DLD1 (cell line): ENCODE measurements around the gene PBX4.

ENCODE experiments used
- in situ Hi-C: cut with HindIII; loops from 2 replicates; pipeline ENCODE4 v1.10.0; 2017; ENCODE audit warnings: low sequenced_read_pairs

The PBX4 gene

DNA sequence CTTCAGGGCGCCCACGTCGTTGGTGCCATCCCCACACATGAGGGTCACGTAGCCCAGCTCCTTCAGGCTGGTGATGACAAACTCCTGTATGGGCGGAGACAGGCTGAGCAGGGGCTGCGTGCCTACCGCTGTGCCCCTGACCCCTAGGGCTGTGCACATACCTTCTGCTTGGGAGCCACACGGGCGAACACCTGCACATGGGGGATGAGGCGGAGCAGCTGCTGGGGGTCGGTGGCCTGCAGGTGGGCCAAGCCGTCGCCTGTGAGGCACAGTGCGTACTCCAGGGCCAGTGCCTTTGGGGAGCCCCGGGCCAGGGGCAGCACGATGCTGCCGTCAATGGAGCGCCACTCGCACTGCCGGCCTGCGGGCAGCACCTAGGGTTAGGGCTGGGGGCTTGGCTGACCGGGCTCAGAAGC lies 31.1 kb upstream of the PBX4 start:
- in situ Hi-C loops, result no loop called here

DNA sequence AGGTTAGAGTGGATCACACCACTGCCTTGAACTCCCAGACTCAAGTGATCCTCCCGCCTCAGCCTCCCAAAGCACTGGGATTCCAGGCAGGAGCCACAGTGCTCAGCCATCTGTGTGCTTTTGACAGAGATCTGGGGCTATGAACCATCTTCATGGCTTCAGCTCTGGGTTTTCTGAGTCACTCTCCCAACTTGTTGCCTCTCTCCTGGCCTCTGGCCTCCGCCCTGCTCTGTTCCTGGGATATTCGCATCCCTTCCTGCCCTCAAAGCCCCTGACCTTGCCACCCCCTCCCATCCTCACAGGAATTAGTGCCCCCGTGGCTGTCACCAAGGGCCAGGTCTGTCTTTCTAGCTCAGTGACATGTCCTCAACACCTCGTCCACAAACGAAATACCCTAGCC lies 30.7 kb upstream of the PBX4 start:
- in situ Hi-C loops, result no loop called here

DNA sequence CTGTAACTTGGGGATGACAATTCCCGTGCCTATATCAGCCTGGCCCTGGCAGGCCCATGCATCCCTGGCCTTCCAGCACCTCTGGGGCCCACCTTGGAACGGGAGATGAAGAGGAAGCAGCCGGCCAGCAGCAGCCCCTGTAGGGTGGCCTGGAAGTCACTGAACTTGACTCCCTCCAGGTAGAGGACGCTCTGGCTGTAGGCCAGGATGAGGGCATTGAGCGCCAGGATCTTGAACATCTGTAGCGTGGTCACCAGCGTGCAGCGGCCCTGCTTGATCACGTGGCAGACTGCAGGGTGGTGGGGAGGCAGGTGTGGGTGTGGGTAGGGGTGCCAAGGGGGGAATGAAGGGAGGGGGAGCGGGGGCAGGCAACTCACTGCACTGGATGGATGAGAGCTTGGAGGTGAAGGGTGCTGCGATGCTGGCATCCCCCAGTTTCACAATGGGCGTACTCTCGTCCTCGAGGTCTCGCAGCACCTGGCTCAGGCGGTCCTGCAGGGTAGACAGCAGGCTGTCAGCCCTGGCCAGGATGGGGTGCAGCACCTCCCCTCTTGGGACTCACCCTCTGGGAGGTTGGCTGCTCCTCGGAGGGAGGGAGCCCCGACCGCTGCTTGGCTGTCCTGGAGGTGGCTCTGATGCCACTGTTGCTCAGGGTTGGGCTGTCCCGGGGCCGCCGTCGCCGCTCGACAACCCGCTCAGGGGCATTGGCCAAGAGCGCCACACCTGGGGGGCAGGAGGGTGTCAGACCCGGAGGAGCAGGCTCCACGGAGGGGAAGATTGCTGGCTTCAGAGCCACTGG lies 28.7 kb upstream of the PBX4 start:
- in situ Hi-C loops, result no loop called here

DNA sequence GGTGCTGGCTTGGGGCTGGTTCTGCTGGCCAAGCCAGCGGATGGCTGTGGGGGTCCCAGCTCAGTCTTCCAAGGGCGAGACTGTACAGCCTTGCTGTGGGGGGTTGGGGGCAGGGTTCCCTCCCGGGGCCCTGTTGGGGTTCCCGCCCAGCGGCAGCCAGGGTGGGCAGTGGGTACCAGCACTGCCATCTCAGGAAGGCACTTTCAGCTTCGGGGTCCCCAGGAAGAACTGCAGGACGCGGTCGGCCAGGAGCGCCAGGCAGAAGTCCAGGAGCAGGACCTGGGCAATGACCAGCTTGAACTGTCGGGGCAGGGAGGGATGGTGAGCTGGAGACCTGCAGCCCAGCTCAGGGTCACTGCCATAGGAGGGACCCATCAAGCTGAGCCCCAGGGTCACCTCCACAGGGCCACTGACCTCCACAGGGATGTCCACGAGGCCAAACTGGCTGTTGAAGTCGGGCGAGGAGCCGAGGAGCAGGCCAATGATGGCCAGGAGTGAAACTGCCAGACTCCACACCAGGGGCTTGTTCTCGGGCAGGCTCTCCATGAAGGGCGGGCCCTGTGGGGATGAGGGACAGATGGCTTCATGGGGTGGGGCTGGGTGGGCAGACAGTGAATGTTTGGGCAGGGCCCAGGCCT lies 26.9 kb upstream of the PBX4 start:
- in situ Hi-C loops, result no loop called here

DNA sequence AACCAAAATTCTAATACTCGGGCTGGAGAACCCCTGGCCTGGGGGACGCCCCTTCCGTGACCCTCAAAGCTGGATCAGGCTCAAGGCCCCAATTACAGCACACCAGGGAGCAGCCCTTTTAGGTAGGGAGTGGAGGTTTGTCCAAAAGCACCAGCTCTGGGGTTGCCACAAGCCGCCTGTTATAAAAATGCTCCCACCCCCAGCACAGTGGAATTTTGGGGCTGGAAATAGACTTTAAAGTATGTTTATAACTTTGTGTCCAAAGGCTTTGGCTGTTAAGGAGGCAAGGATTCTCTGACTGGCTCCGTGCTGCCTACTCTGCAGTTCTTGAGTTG lies 25.5 kb upstream of the PBX4 start:
- in situ Hi-C loops, result no loop called here

DNA sequence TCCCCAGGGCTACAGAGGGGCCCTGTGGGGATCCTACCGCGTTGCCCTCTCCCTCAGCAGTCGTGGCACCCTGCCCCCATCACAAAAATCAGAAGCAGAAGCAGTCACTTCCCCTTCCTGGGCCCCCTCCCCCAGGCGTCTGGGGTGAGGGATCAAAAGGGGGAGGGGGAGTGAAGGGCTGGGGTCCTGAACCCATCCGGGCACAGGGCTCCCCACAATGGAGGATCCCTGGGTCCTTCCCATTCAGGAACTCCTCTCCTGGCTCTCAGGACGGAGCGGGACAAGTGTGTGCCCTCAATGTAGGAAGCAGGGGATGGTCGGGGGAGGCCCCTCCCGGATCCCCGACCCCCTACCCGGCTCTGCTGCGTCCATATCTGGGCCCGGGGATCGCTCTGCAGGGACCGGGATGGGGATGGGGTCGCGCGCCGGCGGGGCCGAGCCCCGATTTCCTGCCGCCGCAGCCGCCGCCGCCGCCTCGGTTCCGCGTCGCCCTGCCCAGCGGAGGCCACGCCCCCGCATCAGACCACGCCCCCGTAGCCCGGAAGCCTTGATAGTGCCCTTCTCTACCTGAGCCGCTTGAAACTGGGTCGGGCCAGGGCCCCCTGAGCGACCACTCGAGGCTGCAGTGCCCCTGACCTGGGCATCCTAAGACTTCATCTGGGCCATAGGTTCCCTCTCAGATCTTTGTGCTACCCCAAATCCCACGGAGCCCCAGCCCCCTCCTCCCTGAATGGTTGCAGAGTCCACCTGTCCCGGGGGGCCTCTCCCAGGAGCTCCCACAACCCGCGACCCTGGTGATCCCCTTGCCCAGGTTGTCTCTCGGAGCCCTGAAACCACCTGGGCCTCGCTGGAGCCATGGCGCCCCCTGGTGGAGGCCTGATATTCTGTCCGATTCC lies 24.9 kb upstream of the PBX4 start, which contains the start of gene GMIP:
TSS of gene GMIP (minus strand) at position 500 of the 896 bp plus-strand sequence. CDS start at position 372, 128 bp downstream.
- in situ Hi-C loops, result no loop called here

DNA sequence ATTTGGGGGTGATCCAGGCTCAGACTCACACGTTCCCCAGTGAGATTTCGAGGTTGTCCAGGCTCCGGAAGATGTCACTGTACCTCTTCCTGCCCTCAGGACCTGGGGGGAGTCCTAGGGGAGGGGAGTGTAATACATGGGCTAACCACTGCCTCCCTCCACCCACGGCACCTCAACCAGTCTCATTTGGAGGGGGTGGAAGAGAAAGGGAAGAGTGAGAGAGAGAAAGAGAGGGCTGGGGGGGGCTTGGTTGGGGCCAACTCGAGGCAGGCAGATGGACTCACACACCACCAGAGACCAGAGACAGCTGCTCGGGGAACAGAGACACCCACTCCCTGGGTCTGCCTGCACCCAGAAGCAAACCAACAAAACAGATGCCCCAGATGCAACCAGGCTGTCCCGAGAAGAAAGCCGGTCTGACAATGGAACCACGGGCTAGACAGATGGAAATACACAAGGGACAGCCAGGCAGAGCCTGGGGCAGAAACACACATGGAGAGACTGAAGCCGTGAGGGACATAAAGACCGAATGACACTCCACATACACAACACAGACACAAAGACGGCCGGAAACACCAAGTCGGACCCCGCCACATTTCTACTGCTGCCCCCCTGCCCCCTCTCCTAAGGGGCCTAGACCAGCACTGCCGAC lies 24.1 kb upstream of the PBX4 start:
- in situ Hi-C loops, result no loop called here

DNA sequence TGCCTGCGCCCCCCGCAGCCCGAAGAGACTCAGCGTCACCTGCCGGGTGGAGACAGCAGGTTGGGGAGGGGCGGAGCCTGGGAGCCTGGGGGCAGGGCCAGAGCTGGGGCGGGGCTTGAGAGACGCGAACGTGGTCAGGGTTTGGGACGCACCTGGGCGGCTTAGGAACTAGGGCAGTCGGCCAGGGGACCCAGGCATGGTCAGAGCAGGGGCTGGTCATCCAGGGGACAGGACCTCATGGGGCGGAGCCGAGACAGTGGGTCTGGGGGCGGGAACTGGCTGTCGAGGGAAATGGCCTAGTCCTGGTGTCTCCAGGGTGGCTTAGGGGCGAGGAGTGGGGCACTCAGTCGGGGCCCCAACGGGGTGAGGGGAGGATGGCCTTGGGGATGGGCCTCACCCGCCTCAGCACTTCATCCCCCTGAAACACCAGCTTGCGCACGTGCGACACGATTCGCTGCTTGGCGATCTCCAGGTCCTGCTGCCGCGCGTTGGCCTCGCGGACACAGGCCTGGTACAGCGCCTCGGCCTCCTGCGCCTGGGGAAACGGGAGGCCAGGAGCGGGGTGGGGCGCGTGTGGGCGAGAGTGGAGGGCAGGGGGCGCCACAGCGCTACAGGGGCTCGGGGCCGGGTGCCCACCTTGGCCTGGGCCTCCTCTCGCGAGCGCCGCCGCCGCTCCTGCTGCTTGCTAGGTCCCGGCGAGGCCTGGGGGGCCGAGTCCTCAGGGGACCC lies 19.2 kb upstream of the PBX4 start:
- in situ Hi-C loops, result no loop called here

DNA sequence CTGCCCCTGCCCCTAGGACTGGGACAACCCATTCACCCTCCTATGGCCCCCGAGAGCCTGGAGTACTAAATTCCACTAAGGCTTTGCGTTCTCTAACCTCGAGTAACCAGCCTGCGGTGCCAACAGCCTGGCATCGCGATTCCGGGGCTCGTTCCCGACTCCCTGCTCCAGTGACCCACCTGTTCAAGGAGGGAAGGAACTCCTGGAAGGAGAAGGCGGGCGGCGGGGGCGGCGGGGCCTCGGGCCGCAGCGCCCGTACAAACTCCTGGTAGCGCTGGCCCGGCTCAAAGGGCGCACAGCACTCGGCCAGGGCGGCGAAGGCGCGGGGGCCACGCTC lies 18.7 kb upstream of the PBX4 start:
- in situ Hi-C loops, result no loop called here

DNA sequence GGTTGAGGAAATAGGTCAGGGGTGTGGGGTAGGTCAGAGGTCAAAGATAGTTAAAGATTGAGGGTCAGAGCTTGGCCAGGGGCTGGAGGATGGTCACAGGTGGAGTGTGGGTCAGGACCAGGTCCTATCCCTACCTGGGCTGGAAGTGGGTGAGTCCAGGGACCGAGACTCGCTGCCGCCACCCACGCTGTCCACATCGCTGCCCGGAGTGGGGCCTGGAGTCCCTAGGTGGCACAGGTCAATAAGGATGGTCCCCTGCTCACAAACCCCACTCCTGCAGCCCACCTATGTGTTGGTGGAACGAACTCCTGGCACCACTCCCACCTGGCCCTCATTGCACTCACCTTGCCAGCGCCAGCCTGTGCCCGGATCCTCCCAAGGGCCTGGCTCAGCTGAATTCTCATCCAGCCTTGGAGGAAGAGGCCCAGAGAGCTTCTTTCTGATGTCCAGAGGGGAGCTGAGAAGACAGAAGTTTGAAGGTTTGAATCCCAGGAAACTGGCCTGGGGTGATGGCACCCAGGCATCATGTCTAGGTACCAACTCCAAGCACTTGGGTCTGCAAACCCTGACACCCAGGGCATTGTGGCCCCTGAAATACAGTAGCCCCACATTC lies 18.2 kb upstream of the PBX4 start:
- in situ Hi-C loops, result no loop called here

DNA sequence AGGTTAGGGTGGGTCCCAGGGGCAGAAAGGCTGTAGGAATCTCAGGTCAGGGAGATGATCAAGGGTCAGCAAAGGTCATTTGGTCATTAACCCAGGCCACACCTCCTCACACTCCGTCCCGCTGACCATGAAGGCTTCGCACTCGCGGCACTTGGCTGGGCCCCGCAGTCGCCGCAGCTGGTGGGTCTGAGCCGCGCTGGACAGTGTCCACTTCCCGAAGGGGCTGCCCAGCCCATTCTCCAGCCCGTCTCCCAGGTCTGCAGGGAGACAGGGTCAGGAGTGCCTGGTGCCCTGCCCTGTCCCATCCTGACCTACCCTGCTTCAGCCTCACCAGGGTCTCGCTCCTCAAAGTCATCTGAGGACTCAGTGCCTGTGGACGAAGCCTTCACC lies 16.8 kb upstream of the PBX4 start:
- in situ Hi-C loops, result no loop called here

DNA sequence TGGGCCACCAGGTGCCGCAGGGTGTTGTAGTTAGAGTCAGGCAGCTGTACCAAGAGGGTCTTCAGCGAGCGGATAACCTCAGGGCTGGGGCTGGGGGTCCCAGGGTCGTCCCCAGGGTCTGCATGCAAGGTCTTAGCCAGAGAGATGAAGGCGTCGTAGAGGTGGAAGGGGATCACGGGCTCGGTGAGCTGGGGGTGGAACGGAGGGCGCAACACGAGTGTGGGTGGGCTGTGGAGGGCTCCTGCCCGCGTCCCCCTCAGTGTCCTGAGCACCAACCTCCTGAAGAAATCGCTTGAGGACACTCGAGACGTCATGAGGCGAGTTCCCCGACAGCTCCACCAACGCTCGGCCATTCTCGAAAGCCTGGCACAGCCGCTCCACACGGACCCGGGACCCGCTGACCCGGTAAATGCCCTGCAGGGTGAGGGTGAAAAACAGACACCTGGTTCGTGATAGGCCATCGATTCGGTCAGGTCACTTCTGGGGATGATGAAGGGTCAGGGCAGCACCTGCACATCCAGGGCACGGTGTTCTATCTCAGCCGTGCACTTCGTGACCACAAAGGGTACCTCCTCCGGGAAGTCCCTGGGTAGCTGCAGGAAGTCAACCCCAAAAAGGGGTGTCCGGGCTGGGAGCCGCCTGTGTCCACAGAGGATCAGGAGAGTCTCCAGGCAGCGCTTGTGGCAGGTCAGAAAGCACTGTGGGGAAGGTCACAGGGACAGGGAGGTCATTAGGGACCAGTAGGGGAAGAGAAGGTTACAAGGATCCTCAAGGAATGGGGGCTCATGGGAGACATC lies 16.2 kb upstream of the PBX4 start:
- in situ Hi-C loops, result no loop called here

DNA sequence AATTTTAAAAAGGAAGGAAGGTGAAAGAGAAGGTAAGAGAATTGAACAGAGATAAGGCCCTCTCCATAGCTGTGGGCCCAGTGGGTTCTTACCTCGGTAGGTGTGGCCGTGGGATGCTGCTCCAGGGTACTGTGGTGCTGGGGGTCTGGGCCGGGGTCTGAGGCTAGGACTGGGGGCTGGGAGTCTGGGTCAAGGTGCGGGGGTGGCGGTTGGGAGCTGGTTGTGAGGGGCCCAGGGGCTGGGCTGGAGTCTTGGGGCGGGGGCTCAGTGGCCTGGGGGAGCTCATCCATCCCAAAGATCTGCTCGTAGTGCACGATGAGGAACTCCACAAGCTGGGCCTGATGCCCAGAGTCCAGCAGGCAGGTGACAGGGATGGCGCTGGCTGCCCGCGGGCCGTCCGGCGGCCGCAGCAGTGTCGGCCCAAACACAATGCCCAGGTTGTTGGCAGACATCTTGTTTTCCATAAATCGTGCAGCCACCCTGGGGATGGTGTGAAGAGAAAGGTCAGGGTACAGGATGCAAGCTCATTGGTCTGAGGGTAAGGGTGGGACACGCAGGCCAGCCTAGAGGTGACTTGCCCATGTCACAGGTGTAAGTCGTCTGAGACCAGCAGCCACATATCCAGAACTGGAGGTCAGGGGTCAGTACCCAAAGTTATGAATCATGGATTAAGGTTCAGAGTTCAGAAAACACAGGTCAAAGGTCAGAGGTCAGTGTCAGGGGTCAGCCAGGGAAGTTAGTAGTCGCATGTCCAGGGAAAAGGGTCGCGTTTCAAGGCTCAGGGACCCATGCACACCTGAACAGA lies 15.4 kb upstream of the PBX4 start:
- in situ Hi-C loops, result no loop called here

DNA sequence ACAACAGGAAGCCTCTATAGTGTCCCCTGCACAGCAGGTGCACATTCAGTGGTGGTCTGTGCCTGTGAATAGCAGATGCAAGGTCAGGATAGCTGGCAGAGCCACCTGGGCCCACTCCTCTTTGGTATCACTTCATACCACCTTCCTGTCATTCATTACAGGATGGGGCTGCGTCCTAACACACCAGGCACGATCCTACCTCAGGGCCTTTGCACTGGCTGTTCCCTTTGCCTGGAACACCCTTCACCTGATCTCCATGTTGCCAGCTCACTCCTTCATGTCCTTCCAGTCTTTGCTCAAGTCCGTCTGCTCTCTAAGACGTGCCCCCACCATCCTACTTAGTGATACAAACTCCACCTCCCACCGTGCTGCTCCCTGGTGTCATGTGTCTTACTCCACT lies 14.2 kb upstream of the PBX4 start:
- in situ Hi-C loops, result no loop called here

DNA sequence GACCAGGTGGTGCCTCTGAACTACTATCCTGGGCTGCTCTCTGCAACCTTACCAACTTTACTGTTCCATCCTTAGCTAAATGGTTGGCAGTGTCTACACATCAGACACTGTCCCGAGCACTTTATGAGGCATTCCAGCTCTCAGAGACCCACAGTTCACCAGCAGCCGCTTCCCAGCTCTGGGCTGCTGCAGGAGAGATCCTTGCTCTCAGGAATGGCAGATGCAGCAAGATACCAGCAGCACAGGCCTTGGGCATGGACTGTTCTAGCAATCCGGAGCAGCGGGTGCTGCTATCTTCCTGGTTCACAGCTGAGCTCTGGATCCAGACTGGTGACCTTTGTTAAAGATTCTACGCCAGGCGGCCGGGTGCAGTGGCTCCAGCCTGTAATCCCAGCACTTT lies 12.9 kb upstream of the PBX4 start:
- in situ Hi-C loops, result no loop called here

DNA sequence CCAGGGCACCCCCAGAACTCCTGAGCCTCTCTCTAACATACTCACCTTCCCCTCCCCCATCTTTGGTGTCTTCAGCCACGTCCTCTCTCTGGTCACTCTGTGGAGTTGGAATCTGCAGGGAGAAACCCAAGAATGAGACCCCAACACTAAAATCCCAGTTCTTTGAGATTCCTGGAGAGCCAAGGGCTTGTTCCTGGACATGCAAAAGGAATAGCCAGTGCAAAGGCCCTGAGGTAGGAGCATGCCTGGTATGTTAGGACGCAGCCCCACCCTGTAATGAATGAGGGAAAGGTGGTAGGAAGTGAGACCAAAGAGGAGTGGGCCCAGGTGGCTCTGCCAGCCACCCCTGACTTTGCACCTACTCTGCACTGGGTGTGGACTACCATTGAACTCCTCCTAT lies 11.9 kb upstream of the PBX4 start:
- in situ Hi-C loops, result no loop called here

DNA sequence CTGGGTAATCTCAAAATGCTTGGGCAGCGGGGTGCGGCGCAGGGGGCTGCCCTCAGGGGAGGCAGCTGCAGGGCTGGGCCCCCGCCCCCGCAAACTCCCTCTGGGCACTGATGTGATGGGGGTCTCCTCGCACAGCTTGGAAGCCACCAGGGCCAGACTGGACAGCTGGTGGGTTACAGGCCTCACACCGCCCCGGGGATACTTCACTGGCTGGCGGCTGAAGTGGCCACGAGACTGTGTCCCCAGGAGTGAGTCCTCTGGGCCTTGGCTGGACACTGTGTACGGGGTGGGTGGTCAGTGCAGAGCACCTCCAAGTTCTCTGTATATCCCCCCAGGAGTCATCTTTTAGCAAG lies 11.6 kb upstream of the PBX4 start:
- in situ Hi-C loops, result no loop called here

DNA sequence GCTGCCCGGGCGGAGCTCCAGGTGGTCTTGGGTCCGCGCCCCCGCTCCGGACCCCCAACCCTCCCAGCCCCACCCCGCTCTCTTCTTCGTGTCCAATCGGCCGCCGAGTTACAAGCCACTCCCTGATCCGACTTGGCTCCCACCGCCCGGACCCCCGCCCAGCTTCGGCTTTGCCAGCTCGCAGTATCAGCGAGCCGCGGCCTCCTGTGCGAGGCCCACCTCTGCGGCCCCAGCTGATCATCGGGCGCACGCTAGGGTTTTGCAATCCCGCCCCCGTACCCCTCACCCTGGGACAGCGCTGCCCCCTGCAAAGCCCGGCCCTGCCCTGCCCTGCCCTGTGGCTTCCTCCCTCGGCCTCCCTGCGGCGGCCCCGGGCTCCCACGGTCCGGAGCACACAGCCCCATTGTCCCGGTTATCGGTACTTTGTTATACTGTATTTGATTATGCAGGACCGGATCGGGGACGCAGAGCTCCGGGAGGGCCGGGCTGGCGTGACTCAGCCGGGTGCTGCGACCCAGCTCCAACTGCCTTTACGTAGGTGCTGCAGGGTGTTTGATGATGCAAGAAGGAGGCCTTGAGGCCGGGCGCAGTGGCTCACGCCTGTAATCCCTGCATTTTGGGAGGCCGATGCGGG lies 10.1 kb upstream of the PBX4 start:
- in situ Hi-C loops, result no loop called here
